Measurements from ENCODE around the gene ZNF628.

The ZNF628 gene

DNA sequence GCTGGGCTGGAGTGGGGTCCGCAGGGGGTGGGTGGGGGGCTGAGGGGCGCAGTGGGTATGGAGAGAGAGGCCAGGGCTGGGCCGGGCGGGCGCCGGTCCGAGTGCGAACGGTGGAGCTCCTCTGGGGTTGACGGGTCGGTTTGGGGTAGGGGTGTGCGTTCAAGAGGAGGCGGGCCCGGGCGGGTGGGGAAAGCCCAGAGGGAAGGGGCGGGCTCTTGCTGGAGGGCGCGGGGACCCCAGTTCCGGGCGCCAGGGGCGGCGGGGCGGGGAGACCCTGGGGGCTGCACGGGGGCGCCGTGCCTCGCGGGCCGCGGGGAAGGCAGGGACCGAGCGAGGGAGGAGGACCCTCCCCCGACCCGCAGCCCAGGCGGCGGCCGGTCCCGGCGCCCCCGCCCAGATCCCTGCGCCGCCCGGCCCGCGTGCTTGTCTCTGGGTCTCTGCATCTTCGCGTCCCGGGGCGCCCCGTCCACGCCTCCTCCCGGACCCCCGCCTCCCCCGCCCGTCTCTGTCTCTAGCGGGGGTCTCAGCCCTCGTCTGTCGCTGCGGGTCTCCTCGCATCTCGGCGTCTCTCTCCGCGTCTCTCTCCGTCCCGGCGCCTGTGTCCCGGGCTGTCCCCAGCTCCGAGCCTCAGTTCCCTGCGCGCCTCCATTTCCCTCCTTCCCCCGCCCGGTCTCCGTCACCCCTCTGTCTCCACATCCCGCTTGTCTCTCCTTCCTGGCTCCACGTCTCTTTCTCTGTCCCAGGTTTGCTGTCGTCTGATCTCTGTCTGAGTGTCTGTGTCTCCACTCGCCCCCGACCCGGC lies 25.1 kb upstream of the ZNF628 start:
- no peak for DNase-seq

DNA sequence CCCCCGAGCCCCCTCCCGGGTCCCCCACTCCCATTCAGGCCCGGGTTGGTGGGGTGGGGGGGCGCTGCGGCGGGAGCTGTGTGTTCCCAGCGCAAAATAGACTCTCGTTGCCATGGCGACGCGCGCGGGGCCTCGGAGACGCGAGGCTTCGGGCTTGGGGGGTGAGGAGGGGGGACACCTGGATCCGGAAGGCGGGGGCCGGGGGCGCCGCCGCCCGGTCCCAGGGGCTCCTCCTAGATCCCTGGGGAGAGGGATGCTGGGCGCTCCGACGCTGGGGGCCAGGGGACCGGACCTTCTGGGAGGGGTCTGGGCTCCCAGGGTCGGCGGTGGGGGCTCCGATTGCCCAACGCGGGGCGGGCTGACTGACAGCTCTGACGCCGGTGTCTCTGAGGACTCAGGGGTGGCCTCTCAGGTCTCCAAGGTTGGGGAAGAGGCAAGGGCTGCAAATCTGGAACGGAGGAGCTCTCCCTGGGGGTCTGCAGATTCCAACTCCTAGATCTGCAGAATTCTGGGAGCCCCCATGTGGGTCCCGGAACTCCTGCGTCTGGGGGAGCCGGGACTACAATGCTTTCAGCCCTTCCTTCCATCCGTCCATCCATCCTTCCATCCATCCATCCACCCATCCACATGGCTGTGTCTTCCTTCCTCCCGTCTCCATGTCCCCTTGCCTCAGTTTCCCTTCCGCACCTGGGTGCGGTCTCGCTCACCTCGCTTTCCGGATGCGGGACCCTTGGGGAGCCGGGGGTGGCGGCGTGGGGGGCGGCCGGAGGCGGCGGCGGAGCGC lies 24.3 kb upstream of the ZNF628 start:
- no peak for DNase-seq

DNA sequence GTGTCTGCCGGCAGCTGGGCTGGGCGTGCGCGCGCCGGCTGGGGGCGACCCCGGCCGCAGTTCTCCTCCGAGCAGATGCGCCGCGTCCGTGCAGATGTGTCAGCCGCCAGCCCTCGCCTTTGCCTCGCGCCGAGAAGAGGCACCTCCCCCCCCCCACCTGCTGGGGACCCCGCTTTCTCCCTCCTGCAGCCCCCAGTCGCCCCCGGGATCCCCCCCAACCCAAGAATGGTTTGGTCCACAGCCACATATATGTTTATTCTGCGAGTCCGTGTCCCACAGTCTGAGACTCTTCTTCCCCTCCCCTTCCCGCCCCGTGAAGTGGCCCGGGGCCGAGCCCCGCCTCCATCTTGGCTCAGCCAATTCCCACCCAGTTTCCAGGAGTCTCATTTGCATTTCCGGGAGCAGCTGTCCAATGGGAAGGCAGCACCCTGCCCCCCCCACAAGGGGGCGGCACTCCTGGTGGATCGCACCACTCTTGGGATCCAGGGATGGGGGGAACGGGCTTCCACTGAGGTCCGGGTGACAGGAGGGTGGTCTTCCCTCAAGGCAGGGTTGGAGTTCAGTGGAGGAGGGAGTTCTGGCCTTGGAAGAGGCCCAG lies 23.6 kb upstream of the ZNF628 start:
- peak; percentile 47 to 49 for DNase-seq

DNA sequence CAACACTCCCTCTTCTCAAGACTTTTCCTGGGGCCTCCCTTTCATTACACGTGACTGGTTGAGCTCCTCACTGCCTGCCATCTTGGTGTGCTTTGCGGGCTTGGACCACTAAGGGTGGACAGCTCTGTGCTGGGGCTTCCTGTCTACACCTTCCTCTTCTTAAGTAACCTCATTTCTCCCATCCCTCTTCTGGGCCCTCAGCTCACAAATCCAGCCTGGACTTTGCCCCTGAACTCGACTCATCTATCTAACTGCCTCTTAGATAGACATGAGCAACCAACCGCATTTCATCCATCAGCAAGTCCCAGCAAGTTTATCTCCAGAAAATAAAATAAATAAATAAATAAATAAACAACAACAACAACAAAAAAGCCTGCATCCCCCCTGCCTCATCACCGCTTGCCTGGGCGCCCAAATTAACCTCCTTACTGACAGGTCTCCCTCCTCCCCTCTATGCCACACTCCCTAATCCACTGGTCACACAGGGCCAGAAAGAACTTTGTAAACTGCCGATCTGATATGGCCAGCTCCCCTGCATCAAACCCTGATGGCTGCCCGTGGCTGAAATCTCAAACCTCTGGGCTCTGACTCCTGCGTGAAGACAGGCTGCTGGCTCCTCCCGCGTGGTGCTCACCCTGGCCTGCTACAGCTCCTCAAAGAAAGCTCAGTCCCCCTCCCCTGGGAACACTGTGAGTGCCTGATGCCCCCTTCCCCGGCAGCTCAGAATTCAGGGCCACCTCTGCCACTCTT lies 22.7 kb upstream of the ZNF628 start:
- no peak for DNase-seq

DNA sequence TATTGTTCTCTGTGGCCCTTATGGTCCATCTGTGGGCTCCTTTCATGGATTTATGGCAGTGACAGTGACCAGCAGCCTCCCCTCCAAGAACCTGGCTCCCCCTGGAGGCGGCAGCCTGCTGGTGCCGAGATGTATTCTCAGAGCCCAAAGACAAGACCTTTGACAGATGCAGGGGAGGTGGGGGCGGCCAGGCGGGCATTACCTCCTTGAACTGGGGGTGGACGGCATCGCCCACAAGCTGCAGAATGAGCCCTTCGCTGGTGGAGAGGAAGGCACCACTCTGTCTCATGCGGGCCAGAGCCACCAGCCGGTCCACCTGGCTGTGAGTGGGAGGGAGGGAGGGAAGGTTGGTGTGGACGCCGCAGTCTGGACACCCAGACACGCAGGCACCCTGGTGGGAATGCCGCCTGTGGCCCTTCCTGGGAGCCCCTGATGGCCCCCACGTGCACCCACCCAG lies 21.6 kb upstream of the ZNF628 start:
- DNase-seq: peak; percentile 50

DNA sequence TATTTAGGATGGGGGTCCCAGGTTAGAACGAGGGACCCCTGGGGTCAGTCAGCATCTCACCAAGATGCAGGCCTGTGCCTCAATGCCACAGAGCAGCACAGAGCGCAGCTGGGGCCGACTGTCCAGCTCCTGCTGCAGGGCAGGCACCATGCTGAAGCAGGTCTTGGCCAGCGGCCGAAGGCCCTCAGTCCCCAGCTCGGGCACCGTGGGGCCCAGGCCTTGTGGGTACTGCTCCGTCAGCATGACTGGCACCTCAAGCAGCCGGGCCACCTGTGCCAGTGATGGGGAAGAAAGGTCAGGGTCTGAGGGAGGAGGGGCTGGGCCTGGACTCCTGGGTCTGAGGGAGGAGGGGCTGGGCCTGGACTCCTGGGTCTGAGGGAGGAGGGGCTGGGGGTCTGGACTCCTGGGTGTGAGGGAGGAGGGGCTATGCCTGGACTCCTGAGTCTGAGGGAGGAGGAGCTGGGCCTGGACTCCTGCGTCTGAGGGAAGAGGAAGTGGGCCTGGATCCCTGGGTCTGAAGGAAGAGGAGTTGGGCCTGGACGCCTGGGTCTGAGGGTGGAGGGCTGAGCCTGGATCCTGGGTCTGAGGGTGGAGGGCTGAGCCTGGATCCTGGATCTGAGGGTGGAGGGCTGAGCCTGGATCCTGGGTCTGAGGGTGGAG lies 20.7 kb upstream of the ZNF628 start:
- DNase-seq: no peak

DNA sequence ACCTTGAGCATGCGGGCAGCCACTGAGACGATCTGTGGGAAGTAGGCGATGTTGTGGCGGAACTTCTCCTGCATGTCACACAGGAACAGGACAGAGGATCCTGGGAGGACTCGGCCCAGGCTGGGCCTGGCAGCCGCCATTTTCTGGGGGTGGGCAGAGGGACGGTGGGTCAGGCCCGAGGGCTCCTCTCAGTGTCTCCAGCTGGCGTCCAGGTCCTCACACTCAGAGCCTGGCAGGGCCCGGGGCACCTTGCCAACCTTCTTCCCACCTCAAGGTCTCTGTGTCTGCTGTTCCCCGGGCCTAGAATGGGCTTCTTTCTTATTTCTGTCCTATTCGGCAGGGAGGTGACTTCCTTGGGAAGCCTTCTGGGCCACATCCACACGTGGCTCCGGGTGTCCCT lies 20.1 kb upstream of the ZNF628 start:
- no peak for DNase-seq

DNA sequence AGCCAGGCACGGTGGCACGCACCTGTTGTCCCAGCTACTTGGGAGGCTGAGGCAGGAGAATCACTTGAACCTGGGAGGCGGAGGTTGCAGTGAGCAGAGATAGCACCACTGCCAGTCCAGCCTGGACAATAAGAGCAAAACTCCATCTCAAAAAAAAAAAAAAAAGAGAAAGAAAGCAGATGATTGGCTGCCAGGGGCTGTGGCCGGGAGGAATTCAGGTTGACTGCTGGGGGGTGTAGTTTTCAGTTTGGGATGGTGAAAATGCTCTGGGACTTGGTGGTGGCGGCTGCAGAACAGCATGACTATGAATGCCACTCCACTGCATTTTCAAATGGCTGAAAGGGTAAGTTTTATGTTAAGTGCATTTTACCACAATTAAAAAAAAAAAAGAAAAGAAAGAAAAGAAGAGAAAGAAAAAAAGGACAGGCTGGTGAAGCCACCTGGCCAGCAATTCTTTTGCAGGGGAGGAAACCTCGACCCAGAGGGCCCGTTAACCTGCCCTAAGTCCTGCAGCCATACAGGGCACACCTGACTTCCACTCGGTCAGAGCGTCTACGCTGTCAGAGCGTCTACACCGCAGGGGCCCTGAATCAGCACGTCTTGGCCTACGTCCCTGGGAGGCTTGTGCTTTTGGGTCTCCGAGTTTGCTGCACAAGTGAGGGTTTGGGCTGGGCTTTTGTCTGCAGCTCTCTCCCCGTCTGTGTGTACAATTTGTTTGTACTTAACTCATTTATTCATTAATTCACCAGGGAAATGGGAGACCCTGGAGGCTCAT lies 18.5 kb upstream of the ZNF628 start:
- no peak for DNase-seq

DNA sequence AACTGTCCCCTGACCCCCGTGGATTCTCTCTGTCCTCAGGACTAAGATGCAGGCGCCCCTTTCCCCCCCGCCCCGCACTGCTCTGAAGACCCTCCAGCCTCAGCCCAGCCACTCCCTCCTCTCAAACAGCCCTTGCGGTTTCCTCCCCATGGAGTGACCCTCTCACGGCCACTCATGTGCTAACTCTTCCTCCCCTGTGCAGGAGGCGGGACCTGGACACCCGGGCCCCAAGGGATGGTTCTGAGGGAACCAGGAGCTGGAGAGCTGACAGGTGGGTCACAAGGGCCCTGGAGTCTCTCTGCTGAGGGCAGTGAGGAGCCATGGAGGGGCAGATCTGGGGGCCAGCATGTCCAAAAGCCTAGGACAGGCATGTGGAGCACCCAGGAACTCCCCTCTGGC lies 16.9 kb upstream of the ZNF628 start:
- DNase-seq: no peak

DNA sequence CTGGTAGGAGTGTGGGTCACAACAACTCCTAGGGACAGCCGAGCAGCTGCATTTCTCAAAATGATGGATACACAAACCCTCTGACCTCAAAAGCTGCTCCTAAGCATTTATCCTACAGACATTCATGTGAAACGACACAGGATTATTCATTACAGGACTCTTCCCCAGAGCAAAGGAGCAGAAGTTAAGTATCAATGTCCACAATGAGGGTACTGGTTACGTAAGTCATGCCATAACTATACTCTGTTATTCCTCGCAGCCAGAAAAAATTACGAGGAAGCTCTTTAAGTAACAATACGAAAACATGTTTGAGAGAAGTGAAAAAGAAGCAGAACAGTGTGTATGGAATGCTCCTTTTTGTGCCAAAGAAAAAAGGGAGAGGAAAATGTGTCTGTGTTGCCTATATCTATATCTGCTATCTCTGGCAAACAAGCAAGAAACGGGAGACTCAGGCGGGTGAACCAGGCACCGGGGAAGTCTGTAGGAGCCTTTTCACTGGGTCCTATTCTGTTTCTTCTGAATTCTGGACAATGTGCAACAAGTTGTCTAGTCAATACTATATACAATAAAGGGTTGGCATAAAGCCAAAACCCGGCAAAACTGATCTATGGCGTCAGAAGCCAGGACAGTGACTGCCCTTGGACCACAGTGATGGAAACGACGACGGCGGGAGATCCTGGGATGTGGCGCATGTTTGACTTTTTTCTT lies 16.3 kb upstream of the ZNF628 start:
- no peak for DNase-seq

DNA sequence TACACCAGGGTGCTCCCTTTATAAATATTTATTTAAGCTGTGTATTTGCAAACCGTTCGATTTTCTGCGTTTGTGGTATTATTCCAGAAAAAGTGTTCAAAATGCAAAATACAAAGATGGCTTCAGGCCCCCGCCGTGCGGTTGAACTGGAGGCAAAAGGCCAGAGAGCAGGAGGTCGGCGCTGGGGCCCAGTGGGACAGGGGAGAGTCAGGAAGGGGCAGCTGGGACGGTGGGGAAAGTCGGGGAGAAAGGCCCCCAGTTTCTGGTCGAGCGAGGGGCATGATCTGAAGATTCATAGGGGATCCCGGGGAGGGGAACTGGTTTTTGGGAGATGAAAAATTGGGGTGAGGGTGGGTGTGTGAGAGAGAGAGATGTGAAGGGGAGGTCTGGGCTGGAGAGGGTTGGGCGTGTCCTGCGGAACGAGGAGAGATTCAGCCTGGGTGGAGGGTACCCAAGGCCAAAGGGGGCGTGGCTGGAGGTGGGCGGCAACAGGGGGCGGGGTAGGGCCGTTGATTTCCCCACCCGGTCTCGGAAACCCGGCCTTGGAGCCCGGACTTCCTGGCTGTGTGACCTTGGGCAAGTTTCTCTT lies 15.7 kb upstream of the ZNF628 start:
- DNase-seq: peak; percentile 57 to 58

DNA sequence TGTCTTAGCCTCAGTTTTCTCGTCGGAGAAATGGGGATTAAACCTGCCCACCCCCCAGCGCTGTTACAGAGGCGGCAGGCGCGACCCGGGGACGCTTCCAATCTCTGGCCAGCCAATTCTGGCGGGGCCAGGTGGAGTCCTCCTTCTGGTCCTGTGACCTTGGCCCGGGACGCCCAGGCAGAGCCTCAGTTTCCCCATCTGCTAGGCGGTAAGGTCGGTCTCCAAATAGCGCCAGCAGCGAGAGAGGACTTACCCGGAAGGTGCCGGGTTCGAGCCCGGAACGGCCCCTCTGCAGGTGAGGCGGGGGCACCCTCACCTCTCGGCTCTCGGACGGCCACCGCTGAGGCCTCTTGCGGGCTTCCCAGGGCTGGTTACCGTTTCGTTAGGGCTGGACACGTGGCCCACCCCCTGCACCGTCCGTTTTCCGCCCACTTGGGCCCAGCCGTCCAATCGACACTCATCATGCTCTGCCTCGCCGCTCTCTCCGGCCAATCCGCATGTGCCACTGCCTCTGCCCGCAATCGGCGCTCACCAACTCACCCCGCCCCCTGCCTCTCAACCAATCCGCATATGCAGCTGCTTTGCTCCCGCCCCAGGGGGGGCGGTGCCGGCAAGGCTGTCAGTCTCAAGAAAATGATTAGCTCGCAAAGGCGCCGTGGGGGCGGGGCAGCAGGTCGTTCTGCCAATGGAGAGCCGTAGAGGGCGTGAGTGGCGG lies 15.0 kb upstream of the ZNF628 start, which contains the start of gene ISOC2:
ISOC2 (minus strand) TSS at position 384 of the 715 bp plus-strand sequence. CDS start 5,156 bp downstream, outside the sequence.
- peak; percentile 98 to 99 for DNase-seq

DNA sequence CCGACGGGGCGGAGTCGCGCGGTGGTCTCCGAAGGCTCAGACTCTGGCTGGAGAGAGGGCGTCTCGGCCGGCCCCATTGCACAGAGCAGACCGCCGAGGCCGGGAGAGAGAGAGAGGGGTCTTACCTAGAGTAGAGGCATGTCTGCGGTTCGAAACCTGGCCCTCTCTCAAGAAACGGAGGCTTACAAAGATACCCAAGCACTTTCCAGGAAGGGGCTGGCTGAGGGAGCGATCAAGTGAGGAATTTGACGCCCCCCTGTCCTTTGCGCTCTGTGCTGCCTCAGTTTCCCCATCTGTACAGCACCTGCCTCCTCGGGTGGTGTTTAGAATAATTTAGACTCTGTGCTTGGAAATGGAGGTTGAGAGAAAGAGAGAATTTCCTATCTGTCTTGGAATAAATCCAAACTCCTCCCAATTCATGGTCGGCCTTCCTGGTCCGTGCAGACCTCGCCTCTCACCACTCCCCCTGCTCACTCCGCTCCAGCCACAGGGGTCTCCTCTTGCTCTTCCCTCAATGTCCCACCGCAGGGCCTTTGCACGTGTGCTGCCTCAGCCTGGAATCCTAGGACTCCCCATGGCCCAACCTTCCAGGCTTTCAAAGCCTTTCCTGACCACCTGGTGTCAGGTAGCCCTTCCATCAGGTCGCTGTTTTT lies 14.3 kb upstream of the ZNF628 start:
- peak; percentile 12 to 30 for DNase-seq

DNA sequence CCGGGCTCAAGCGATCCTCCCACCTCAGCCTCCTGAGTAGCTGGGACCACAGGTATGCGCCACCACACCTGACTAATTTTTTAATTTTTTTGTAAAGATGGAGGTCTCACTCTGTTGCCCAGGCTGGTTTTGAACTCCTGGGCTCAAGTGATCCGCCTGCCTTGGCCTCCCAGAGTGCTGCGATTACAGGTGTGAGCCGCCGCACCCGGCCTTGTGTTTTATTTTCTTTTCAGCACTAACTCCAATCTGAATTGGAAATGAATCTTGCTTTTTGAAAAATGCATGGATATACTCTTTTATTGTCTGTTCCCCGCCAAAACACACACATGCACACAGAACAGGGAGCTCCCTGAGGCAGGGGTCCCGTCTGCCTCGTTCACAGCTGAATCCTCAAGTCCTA lies 13.7 kb upstream of the ZNF628 start:
- no peak for DNase-seq

DNA sequence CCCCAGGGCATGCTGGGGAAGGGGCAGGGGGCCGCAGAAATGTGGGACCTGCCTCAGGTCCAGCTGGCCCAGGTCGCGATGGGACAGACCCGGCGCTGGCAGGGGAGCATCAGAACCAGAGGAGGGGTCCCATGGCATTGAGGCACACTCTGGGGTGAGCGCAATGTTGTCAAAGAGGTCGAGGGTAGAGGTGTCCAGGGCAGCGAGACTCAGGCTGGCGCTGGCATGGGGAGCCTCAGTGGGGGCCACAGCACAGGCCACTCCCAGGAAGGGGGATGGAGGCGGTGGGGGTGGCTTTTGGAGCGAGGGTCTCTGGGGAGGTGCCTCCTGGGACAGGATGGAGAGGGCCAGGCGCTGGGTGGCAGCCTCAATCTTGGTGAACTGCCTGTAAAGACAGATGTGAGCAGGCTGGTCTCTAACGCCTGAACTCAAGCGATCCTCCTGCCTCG lies 12.8 kb upstream of the ZNF628 start:
- no peak for DNase-seq

DNA sequence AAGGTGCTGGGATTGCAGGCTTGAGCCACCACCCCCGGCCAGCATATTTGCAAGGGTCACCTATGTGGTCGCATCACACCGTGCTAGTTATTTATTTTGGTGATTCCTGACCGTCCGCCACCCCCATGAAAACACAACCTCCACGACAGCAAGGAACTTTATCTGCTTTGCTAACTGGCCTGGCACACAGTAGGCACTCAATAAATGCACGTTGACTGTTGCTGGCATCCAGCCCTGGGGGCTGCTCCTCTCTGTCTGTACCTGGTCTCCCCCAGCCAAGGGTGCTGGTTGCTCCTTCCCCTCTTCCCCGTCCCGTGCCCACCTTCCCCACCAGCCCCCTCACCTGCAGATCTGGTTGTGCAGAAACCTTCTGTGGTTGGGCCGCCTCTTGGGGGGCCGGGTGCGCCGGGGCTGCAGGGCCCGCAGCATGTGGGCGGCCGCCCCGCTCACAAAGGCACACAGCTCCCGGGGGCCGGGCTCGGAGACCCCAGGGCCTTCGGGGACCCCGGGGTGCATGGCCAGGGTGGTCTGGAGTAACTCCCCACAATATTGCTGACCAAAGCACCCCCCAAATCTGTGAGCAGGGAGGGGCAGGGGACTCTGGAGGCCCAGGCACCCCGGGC lies 12.3 kb upstream of the ZNF628 start:
- no peak for DNase-seq

DNA sequence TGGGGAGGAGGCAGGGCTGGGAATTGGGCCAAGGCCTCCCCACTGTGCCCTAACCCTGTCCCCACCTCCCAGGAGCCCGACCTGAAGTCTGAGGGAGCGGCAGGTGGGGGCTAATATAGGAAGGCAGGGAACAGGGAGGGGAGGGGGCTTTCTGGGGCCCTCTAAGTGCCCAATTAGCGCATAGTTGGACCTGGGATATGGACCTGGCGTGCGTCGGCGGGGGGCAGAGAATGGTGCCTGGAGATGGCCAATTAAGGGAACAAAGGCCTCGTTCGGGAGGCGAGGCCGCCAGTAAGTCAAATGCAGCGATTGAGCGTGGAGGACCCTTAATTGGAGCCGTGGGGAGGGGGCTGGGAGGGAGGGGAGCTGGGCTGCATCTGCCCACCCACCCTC lies 11.8 kb upstream of the ZNF628 start, which contains the start of gene C19orf85:
C19orf85 (minus strand) TSS at position 90 of the 393 bp plus-strand sequence. CDS start 197 bp downstream, outside the sequence.
- DNase-seq: no peak

DNA sequence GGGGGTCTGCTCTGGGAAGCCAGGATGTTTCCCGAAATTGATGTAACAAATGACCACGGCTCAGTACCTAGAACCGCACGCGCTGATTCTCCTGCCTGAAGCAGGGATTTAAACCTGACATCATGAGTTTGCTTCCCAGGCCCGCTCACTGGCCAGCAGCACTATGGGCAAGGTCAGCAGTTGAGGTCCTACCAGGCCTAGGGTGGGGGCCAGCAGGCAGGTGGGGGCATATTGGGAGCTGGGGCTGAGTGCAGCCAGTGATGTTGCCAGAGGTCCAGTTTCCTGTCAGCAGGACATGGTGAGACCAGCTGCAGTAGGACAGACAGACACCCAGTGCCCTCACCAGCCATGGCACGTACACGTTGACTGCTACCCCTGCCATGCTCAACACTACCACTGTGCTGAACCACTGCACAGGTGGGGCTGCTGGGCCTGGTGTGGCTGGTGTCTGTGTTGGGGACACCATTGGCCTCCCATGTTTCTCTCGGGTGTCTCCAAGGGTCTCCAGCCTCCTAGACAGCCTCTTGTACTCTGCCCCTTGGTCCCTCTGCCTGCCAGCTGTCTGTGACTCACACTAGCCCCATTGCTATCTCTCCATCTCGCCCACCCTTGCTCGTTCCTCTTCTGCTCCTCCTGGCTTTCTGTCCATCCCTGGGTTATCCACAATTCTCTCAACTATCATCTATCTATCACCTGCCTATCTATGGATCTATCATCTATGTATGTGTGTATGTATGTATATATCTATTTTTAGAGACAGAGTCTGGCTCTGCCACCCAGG lies 10.8 kb upstream of the ZNF628 start:
- no peak for DNase-seq
